Skeletal muscle tissue (tissue), 4 donors: ENCODE measurements around the gene MTG2. TPM values are rescaled to one million over a fixed set of nuclear protein-coding genes. Genes with fewer than 3 reads are reported as not detected.

Source experiments
- H3K27ac ChIP-seq: one replicate; pipeline ENCODE4 v1.7.0; 2013; ENCODE audit warnings: mild to moderate bottlenecking, low read depth, low read length, inconsistent platforms
- H3K27me3 ChIP-seq, 3 donors: one replicate each; pipeline ENCODE4 v1.7.0; 2013; ENCODE audit warnings: low read length in 3 of 3; ENCODE audit not compliant: control insufficient read depth in 3 of 3, insufficient read depth in 3 of 3
- H3K36me3 ChIP-seq, 3 donors: one replicate each; pipeline ENCODE4 v1.7.0; 2013; ENCODE audit warnings: low read length in 3 of 3; ENCODE audit not compliant: control insufficient read depth in 3 of 3, insufficient read depth in 3 of 3
- H3K4me1 ChIP-seq, 3 donors: one replicate each; pipeline ENCODE4 v1.7.0; 2013; ENCODE audit warnings: low read length in 3 of 3, mild to moderate bottlenecking in 3 of 3; ENCODE audit not compliant: control insufficient read depth in 3 of 3, insufficient read depth in 3 of 3
- H3K4me3 ChIP-seq, 3 donors: one replicate each; pipeline ENCODE4 v1.7.0; 2013; ENCODE audit warnings: low read length in 3 of 3
- H3K9ac ChIP-seq, 3 donors: one replicate each; pipeline ENCODE4 v1.7.0; 2013; ENCODE audit warnings: low read length in 3 of 3, mild to moderate bottlenecking in 3 of 3, moderate library complexity in 2 of 3, low read depth in 1 of 3
- H3K9me3 ChIP-seq, 3 donors: one replicate each; pipeline ENCODE4 v1.7.0; 2013; ENCODE audit warnings: low read length in 3 of 3; ENCODE audit not compliant: control insufficient read depth in 3 of 3
- total RNA-seq: library from RNA; depleted of rRNA; stranded (reverse); fragments of >200 nt; gene quantifications from one replicate; pipeline ENCODE4 v1.2.3, GENCODE V29; 2014
- donor health status: Osteomylitis.

Gene MTG2
- total RNA-seq, 1 donor from 2014 or later: 10.4 TPM

GRCh38 chr20:62217913-62218773 is 35.3 kb downstream of the MTG2 start:
- H3K27me3 ChIP-seq: peaks cover 67 to 84% (median 75%) of the 10 kb centered on the region in 3 donors
- no peak overlapping the region for H3K9ac ChIP-seq
- H3K4me3 ChIP-seq: no peak overlapping the region
- H3K36me3 ChIP-seq: no peaks in the 10 kb centered on the region
- no peaks in the 10 kb centered on the region for H3K9me3 ChIP-seq
- no peak overlapping the region for H3K27ac ChIP-seq
- peaks cover 8 to 29% (median 14%) of the 10 kb centered on the region in 3 donors for H3K4me1 ChIP-seq

- Histone ChIP-seq H3K9ac (no peak overlapping the region), H3K36me3 (no peaks in the 10 kb centered on the region), H3K27ac (no peak overlapping the region), H3K27me3 (peaks cover 71 to 82% (median 79%) of the 10 kb centered on the region in 3 donors), H3K9me3 (no peaks in the 10 kb centered on the region), H3K4me1 (peaks cover 8 to 29% (median 14%) of the 10 kb centered on the region in 3 donors), H3K4me3 (peak overlapping the region in 1 of 3 donors; percentile 41)
These were observed 36.5 kb downstream of the MTG2 start for GRCh38 chr20:62219101-62219991.

DNA sequence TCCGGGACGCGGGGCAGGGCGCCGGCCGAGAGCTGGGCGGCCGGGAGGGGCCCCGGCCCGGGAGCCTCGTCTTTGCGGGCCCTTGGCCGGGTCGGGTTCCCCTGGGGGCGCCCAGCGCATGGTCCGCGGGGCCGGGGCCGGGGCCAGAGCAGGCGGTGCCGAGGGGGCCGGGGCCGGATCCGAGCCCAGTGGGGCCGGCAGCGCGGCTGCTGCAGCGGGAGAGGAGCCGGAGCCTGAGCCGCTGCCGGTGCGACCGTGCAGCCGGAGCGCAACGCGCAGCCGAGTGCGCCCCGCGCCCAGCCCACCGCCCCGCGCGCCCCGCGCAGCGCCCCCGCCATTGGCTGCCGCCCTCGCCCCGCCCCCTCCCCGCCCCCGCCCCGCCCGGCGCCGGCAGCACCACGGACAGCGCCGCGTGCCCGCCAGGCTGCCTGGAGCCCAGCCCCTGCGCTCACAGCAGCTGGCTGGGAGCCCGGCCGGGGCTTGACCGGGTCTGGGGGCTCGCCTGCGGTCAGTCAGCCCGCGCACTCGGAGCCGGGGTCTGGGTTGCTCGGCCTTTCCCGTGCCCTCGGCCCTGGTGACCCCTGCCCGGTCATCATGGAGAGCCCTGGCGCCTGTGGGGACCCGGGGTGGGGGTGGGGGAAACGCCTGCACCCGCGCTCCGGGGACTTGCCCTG is 37.3 kb downstream of the MTG2 start, which contains the start of gene HRH3:
TSS of gene HRH3 (minus strand) at position 287 of the 674 bp plus-strand sequence. CDS start 308 bp downstream, outside the sequence.
- H3K4me3 ChIP-seq: no peak within 1 kb of the TSS
- no peak within 1 kb of the TSS for H3K9ac ChIP-seq
- no peaks in the 10 kb centered on the region for H3K36me3 ChIP-seq
- no peaks in the 10 kb centered on the region for H3K9me3 ChIP-seq
- peaks cover 76 to 82% (median 78%) of the 10 kb centered on the region in 3 donors for H3K27me3 ChIP-seq
- no peak within 1 kb of the TSS for H3K27ac ChIP-seq
- H3K4me1 ChIP-seq: peaks cover 8 to 29% (median 14%) of the 10 kb centered on the region in 3 donors

GRCh38 chr20:62220666-62221568 is 38.1 kb downstream of the MTG2 start:
- Histone ChIP-seq H3K36me3 (no peaks in the 10 kb centered on the region), H3K27ac (no peak overlapping the region), H3K9ac (no peak overlapping the region), H3K9me3 (no peaks in the 10 kb centered on the region), H3K4me3 (no peak overlapping the region), H3K4me1 (peaks cover 8 to 29% (median 14%) of the 10 kb centered on the region in 3 donors), H3K27me3 (peaks cover 72 to 79% (median 75%) of the 10 kb centered on the region in 3 donors)

GRCh38 chr20:62222266-62222850 is 39.5 kb downstream of the MTG2 start:
- Histone ChIP-seq H3K4me1 (peaks cover 8 to 29% (median 14%) of the 10 kb centered on the region in 3 donors), H3K36me3 (no peaks in the 10 kb centered on the region), H3K9ac (no peak overlapping the region), H3K4me3 (no peak overlapping the region), H3K27me3 (peaks cover 64 to 80% (median 66%) of the 10 kb centered on the region in 3 donors), H3K9me3 (no peaks in the 10 kb centered on the region), H3K27ac (no peak overlapping the region)

GRCh38 chr20:62222972-62223371 is 40.1 kb downstream of the MTG2 start:
- Histone ChIP-seq H3K4me1 (peaks cover 8 to 25% (median 14%) of the 10 kb centered on the region in 3 donors), H3K27me3 (peaks cover 58 to 80% (median 60%) of the 10 kb centered on the region in 3 donors)

GRCh38 chr20:62223571-62223970 is 40.7 kb downstream of the MTG2 start:
- Histone ChIP-seq H3K27me3 (peaks cover 52 to 76% (median 56%) of the 10 kb centered on the region in 3 donors), H3K36me3 (no peaks in the 10 kb centered on the region), H3K9me3 (no peaks in the 10 kb centered on the region)

More at GRCh38 chr20:62222972-62223371, 40.1 kb downstream of the MTG2 start:
- Histone ChIP-seq H3K4me3 (no peak overlapping the region), H3K36me3 (no peaks in the 10 kb centered on the region), H3K9me3 (no peaks in the 10 kb centered on the region), H3K9ac (no peak overlapping the region), H3K27ac (no peak overlapping the region)

DNA sequence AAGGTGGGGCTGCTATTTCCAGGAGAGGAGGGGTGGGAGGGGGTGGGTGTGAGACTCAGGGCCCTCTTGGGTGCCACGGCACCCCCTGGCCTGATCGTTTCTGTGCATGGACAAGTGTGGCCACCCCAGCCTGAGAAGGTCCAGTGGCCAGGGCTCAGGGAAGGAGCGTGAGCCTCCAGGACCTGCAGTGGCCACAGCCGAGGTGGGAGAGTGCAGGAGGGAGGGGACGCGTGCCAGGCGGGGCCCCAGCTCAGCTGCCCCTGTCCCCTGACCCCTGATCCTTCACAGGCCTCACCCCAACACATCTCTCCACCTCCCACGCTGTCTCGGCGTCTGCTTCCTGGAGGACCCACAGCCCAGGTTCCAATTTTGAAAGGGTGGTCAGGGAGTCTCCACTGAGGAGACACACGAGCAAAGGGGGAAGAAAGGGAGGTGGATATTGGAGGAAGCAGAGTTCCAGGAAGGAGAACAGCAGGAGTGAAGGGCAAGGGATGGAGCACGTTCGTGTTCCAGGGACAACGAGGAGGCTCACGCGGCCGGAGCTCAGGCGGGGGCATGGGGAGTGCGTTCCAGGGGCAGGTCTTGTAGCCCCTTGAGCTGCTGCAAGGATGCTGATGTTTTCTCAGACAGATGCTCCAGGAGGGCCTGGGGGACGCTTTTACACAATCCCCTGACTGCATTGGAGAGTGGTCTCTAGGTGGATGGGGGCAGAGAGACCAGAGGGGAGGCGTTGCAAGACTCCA is 41.5 kb downstream of the MTG2 start:
- Histone ChIP-seq H3K4me3 (no peak overlapping the region), H3K9ac (no peak overlapping the region), H3K9me3 (no peaks in the 10 kb centered on the region), H3K36me3 (no peaks in the 10 kb centered on the region), H3K27me3 (peaks cover 50 to 70% (median 57%) of the 10 kb centered on the region in 3 donors), H3K27ac (no peak overlapping the region), H3K4me1 (peaks cover 3 to 13% (median 3%) of the 10 kb centered on the region in 3 donors)

More at GRCh38 chr20:62223571-62223970, 40.7 kb downstream of the MTG2 start:
- Histone ChIP-seq H3K9ac (no peak overlapping the region), H3K27ac (no peak overlapping the region), H3K4me3 (no peak overlapping the region), H3K4me1 (peaks cover 4 to 19% (median 9%) of the 10 kb centered on the region in 3 donors)
